ENCODE data around the gene ITPRID1. TPM values are rescaled to one million over a fixed set of nuclear protein-coding genes. Genes with fewer than 3 reads are reported as not detected.

ITPRID1 gene
- total and polyA plus RNA-seq, 2 donors from 2014 or later = not detected

- intact Hi-C loops (cut with DNase I) = no loop called here
- FAIRE-seq = no peak
- Histone ChIP-seq H3K36me3 (ENCODE audit: control insufficient read depth in 2 of 3, insufficient read depth in 3 of 3, low read length in 3 of 3) (no peaks in the 10 kb centered on the region), H3K9me3 (ENCODE audit: control insufficient read depth in 2 of 3, insufficient read depth in 1 of 3, low read length in 3 of 3) (no peaks in the 10 kb centered on the region), H3K4me3 (ENCODE audit: low read length in 3 of 3) (no peak overlapping the region), H3K4me1 (ENCODE audit: control insufficient read depth in 2 of 3, insufficient read depth in 2 of 3, low read depth in 1 of 3, low read length in 3 of 3) (no peaks in the 10 kb centered on the region), H3K27ac (ENCODE audit: low read depth in 2 of 2, low read length in 2 of 2) (no peak overlapping the region), H3K27me3 (ENCODE audit: control insufficient read depth, insufficient read depth, low read length) (no peaks in the 10 kb centered on the region), H3K9ac (ENCODE audit: low read length in 3 of 3) (no peak overlapping the region)
- TF ChIP-seq, protein P1, sequence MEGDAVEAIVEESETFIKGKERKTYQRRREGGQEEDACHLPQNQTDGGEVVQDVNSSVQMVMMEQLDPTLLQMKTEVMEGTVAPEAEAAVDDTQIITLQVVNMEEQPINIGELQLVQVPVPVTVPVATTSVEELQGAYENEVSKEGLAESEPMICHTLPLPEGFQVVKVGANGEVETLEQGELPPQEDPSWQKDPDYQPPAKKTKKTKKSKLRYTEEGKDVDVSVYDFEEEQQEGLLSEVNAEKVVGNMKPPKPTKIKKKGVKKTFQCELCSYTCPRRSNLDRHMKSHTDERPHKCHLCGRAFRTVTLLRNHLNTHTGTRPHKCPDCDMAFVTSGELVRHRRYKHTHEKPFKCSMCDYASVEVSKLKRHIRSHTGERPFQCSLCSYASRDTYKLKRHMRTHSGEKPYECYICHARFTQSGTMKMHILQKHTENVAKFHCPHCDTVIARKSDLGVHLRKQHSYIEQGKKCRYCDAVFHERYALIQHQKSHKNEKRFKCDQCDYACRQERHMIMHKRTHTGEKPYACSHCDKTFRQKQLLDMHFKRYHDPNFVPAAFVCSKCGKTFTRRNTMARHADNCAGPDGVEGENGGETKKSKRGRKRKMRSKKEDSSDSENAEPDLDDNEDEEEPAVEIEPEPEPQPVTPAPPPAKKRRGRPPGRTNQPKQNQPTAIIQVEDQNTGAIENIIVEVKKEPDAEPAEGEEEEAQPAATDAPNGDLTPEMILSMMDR (IDR thresholded peaks at IDR 0.05; ENCODE audit: borderline replicate concordance, extremely low read depth, insufficient read depth) = no peak
- DNase-seq = no peak
These were observed 191.5 kb downstream of the ITPRID1 start for GRCh38 chr7:31705377-31705776.

GRCh38 chr7:31707089-31707488, 193.2 kb downstream of the ITPRID1 start:
- TF ChIP-seq, protein P1 (IDR thresholded peaks at IDR 0.05; ENCODE audit: borderline replicate concordance, extremely low read depth, insufficient read depth) = no peak
- Histone ChIP-seq H3K4me1 (ENCODE audit: control insufficient read depth in 2 of 3, insufficient read depth in 2 of 3, low read depth in 1 of 3, low read length in 3 of 3) (no peaks in the 10 kb centered on the region), H3K27ac (ENCODE audit: low read depth in 2 of 2, low read length in 2 of 2) (no peak overlapping the region), H3K27me3 (ENCODE audit: control insufficient read depth, insufficient read depth, low read length) (no peaks in the 10 kb centered on the region), H3K9me3 (ENCODE audit: control insufficient read depth in 2 of 3, insufficient read depth in 1 of 3, low read length in 3 of 3) (no peaks in the 10 kb centered on the region), H3K4me3 (ENCODE audit: low read length in 3 of 3) (no peak overlapping the region), H3K36me3 (ENCODE audit: control insufficient read depth in 2 of 3, insufficient read depth in 3 of 3, low read length in 3 of 3) (no peaks in the 10 kb centered on the region), H3K9ac (ENCODE audit: low read length in 3 of 3) (no peak overlapping the region)
- intact Hi-C loops (cut with DNase I) = no loop called here
- FAIRE-seq (no peak), DNase-seq (no peak)

Other genes with a start within 250 kb of the ITPRID1 start
- gene NEUROD6, start 173.4 kb upstream of the ITPRID1 start, total RNA-seq = not detected
- gene NEUROD6, start 173.4 kb upstream of the ITPRID1 start, polyA plus RNA-seq (ENCODE audit: insufficient read depth, low read depth, low replicate concordance) = not detected
- gene PPP1R17, start 173.1 kb downstream of the ITPRID1 start, total RNA-seq = not detected
- gene PPP1R17, start 173.1 kb downstream of the ITPRID1 start, polyA plus RNA-seq (ENCODE audit: insufficient read depth, low read depth, low replicate concordance) = not detected